ENCODE results near the gene PIGZ.

Gene PIGZ

DNA sequence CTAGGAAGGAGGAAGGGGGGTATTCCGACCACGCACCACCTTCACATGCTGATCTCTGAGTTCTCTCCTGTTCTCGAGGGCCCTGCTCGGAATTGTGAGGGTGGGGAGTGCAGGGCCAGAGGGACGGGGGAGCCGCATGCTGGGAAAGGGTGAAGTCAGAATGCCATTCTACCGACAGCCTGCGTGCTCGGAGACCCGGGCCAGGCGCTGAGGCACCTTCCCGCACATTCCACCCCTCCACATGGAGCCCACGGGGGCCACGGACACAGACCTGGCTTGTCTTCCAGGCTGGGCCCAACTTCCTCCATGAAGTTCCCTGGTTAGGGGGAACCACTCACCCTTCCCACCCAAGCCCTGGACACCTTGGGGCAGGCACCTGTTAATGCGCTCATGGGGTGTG is 28.7 kb upstream of the PIGZ start:
- Histone ChIP-seq H3K36me3 (ENCODE audit: insufficient read depth, low read depth, low read length) (no peaks in the 10 kb centered on the region), H3K9ac (ENCODE audit: low read depth, low read length) (no peak overlapping the region), H3K4me3 (ENCODE audit: low read length) (no peak overlapping the region), H3K27ac (ENCODE audit: low read length) (no peak overlapping the region), H3K9me3 (ENCODE audit: insufficient read depth, low read depth, low read length) (no peaks in the 10 kb centered on the region), H3K4me1 (ENCODE audit: insufficient read depth, low read length) (no peaks in the 10 kb centered on the region), H3K27me3 (ENCODE audit: insufficient read depth, low read length) (peaks cover 7% of the 10 kb centered on the region; the same call in 1 of the 2 replicates)

DNA sequence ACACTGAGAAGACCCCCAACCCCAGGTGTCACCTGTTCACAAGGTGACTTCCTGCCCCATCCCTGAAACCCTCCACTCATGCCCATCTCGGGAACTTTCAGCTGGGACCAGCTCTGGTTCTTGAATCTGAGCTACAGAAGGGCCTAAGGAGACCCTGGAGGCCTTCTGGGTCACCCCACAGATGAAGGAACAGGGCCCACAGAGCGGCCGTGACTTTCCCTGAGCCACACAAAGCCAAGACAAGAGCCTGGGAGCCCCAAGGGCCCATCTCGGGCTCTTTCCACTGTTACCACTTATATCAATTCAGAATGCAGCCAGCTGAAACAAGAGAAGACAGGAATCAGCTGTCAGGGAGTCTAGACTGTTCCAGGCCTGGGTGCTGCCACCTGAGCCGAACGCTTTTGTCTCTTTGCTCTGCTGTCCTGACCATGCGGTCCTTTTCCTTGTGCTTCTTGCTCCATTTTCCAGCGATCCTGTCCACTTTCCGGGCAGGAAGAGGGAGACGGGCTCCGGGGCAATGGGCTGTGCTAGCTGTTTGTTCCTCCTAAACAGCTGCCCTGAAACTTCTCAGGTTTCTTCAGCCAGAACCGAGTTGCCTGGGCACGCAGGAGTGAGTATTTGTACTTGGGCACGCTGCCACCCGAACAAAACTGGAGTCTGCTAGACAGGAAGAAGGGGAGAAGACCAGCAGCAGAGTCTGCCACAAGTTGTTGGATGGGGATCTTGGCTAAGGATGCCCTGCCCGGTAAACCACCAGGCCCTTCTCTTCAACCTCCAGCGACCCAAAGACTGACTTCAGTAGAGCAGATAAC is 28.0 kb upstream of the PIGZ start:
- peaks cover under 1% of the 10 kb centered on the region; the same call in 1 of the 2 replicates for H3K27me3 ChIP-seq (ENCODE audit: insufficient read depth, low read length)
- no peaks in the 10 kb centered on the region for H3K4me1 ChIP-seq (ENCODE audit: insufficient read depth, low read length)
- H3K9me3 ChIP-seq (ENCODE audit: insufficient read depth, low read depth, low read length) = no peaks in the 10 kb centered on the region
- H3K27ac ChIP-seq (ENCODE audit: low read length) = no peak overlapping the region
- no peaks in the 10 kb centered on the region for H3K36me3 ChIP-seq (ENCODE audit: insufficient read depth, low read depth, low read length)
- no peak overlapping the region for H3K9ac ChIP-seq (ENCODE audit: low read depth, low read length)
- no peak overlapping the region for H3K4me3 ChIP-seq (ENCODE audit: low read length)

DNA sequence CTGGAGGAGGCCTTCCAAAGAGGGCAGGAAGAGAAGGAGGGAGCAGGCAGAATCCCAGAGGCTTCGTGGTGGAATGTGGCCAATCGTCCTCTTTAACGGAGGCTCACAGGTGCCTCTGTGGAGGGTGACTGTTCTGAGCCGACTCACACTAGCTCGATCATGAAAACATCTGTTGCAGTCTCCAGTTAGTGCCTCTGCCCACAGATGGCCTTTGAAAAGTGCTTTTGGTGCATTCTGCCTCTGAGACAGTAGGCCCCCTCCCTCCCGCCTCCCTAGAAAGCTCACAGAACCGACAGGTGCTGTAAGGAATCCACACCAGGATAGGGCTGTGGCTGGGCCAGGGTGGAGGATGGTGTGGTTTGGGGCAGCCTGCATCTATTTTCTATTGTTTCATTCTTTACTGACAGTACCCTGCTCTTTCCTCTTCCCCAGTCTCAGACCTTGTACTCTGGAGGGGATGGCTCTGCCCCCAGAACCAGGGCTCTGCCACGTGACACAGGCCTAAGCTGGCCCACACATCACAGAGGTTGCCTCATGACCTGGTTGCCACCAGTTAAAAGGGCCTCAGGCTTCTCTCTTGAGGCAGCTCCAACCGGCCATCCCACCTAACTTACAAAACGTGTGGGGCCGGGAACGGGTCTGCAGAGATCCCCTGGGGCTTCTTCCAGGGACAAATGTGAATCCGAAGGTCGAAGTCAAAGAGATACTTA is 27.2 kb upstream of the PIGZ start:
- H3K9me3 ChIP-seq (ENCODE audit: insufficient read depth, low read depth, low read length) = no peaks in the 10 kb centered on the region
- no peak overlapping the region for H3K4me3 ChIP-seq (ENCODE audit: low read length)
- no peaks in the 10 kb centered on the region for H3K4me1 ChIP-seq (ENCODE audit: insufficient read depth, low read length)
- H3K9ac ChIP-seq (ENCODE audit: low read depth, low read length) = no peak overlapping the region
- H3K27me3 ChIP-seq (ENCODE audit: insufficient read depth, low read length) = no peaks in the 10 kb centered on the region
- no peaks in the 10 kb centered on the region for H3K36me3 ChIP-seq (ENCODE audit: insufficient read depth, low read depth, low read length)
- H3K27ac ChIP-seq (ENCODE audit: low read length) = no peak overlapping the region

DNA sequence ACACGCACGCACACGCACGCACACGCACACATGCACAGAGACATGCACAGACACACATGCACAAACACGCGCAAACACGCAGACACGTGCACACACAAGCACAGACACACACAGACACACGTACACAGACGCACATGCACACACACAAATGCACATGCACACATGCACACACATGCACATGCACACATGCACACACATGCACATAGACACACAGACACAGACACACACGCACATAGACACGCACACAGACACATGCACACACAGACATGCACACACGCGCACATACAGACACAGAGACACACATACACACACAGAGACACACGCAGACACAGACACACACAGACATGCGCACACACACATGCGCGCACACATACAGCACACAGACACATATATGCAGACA is 26.4 kb upstream of the PIGZ start:
- H3K27ac ChIP-seq (ENCODE audit: low read length) = no peak overlapping the region
- no peak overlapping the region for H3K9ac ChIP-seq (ENCODE audit: low read depth, low read length)
- H3K27me3 ChIP-seq (ENCODE audit: insufficient read depth, low read length) = no peaks in the 10 kb centered on the region
- no peak overlapping the region for H3K4me3 ChIP-seq (ENCODE audit: low read length)
- no peaks in the 10 kb centered on the region for H3K4me1 ChIP-seq (ENCODE audit: insufficient read depth, low read length)
- H3K9me3 ChIP-seq (ENCODE audit: insufficient read depth, low read depth, low read length) = no peaks in the 10 kb centered on the region
- H3K36me3 ChIP-seq (ENCODE audit: insufficient read depth, low read depth, low read length) = no peaks in the 10 kb centered on the region

DNA sequence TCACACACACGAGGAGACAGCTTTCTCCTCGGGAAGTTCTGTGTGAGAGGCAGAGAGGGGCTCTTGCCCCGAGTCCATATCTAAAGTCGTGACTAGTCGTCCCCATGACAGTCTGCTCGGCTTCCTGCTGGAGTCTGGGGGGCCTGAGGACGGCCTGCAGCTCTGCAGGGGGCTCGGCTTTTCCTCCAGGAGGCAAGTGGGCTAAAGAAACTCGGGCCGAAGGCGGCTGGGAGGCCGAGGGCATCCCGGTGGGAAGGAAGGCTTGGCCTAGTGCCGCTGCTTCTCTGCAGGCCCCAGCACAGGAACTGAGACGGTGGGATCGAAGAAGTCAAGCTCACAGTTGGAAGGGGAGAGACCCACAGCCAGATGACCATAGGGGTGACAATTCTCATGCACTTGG is 25.4 kb upstream of the PIGZ start:
- H3K9me3 ChIP-seq (ENCODE audit: insufficient read depth, low read depth, low read length) = no peaks in the 10 kb centered on the region
- H3K4me3 ChIP-seq (ENCODE audit: low read length) = no peak overlapping the region
- H3K27me3 ChIP-seq (ENCODE audit: insufficient read depth, low read length) = no peaks in the 10 kb centered on the region
- H3K4me1 ChIP-seq (ENCODE audit: insufficient read depth, low read length) = no peaks in the 10 kb centered on the region
- no peak overlapping the region for H3K27ac ChIP-seq (ENCODE audit: low read length)
- H3K36me3 ChIP-seq (ENCODE audit: insufficient read depth, low read depth, low read length) = no peaks in the 10 kb centered on the region
- no peak overlapping the region for H3K9ac ChIP-seq (ENCODE audit: low read depth, low read length)

DNA sequence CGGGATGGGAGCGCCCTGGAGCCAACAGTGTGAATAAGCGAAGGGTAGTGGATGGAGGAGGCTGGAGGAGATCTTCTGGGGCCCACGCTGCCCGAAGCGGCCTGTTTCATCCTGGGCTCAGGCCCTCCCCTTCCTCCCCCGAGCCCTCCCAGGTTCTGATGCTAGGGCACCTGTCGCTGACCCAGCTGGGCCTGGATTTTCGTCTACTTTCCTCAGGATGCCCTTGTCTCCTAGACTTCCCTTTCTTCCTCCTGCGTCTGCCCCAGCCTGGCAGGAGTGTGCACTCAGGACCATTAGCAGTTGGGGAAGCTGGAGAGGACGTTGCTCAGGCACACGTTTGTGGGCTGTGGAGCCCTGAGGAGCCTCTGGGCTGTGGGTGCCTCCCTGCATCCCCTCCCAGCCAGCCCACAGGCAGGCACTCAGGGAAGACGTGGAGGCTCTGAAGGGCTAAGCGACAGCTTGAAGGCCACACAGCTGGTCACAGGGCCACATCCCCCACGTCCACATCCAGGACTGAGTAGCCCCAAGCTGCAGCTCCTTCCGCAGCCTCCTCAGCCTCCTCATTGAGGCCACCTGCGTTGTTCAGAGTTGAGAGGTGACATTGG is 23.9 kb upstream of the PIGZ start:
- H3K27ac ChIP-seq (ENCODE audit: low read length) = no peak overlapping the region
- H3K4me3 ChIP-seq (ENCODE audit: low read length) = no peak overlapping the region
- no peaks in the 10 kb centered on the region for H3K4me1 ChIP-seq (ENCODE audit: insufficient read depth, low read length)
- H3K36me3 ChIP-seq (ENCODE audit: insufficient read depth, low read depth, low read length) = no peaks in the 10 kb centered on the region
- no peaks in the 10 kb centered on the region for H3K27me3 ChIP-seq (ENCODE audit: insufficient read depth, low read length)
- H3K9me3 ChIP-seq (ENCODE audit: insufficient read depth, low read depth, low read length) = no peaks in the 10 kb centered on the region
- no peak overlapping the region for H3K9ac ChIP-seq (ENCODE audit: low read depth, low read length)

DNA sequence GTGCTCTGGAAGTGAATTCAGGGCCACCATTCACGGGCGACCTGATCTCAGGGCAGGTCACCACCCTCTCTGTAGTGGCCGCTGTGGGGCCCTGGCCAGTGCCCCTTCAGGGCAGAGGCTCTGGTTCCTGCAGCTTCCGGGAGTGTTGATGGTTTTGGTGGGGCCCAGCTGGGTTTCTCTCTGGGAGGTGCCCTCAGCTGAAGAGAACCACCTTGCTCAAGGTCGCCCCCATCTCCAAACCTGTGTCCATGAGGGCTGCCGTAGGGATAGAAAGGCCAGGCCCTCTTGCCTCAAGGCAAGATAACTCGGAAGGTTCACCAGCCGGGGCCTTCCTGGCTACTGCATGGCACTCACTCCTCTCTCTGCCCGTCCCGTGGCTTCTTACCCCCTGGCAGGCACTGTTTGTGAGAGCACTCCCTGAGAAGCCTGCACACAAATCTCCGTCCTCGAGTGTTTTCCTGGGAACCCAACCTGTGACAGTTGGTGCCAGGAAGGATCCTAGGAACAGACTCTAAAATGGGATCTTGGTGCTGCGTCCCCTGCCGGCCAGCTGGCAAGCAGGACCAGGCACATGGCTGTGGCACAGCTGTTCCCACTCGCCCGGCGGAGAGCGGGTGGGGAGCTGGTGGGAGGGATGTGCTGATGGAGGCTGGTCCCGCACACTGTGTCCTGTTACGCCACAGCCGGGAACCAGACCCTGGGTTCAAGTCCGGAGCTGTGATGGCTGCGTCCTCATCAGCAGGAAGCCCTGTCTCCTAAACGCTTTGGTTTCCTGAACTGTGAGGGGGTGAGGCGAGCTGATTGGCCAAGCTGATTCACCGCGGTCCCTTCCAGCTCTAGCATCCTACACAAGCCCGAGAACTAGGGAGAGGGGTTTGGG is 23.2 kb upstream of the PIGZ start:
- Histone ChIP-seq H3K4me1 (ENCODE audit: insufficient read depth, low read length) (no peaks in the 10 kb centered on the region), H3K27me3 (ENCODE audit: insufficient read depth, low read length) (no peaks in the 10 kb centered on the region), H3K36me3 (ENCODE audit: insufficient read depth, low read depth, low read length) (no peaks in the 10 kb centered on the region), H3K9me3 (ENCODE audit: insufficient read depth, low read depth, low read length) (no peaks in the 10 kb centered on the region), H3K27ac (ENCODE audit: low read length) (no peak overlapping the region), H3K4me3 (ENCODE audit: low read length) (no peak overlapping the region), H3K9ac (ENCODE audit: low read depth, low read length) (no peak overlapping the region)

DNA sequence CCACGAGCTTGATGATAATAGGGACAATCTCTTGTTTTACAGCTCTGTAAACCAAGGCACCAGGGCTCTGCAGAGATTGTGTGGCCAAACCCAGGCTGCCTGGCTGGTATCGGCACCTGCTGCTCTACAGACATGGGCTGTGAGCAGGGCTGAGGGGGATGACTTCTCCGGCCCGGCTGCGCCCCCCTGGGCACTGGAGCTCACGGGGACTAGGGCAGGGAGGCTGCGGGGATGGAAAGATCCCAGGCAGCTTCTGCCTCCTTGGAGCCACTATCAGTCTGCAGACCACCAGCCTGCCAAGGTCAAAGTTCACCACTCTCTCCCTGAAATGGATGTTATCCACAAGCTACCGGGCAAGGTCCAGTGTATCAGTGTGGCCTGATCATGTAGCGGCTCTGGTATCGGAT is 22.0 kb upstream of the PIGZ start:
- Histone ChIP-seq H3K9me3 (ENCODE audit: insufficient read depth, low read depth, low read length) (no peaks in the 10 kb centered on the region), H3K4me3 (ENCODE audit: low read length) (no peak overlapping the region), H3K27ac (ENCODE audit: low read length) (no peak overlapping the region), H3K4me1 (ENCODE audit: insufficient read depth, low read length) (no peaks in the 10 kb centered on the region), H3K27me3 (ENCODE audit: insufficient read depth, low read length) (no peaks in the 10 kb centered on the region), H3K36me3 (ENCODE audit: insufficient read depth, low read depth, low read length) (no peaks in the 10 kb centered on the region), H3K9ac (ENCODE audit: low read depth, low read length) (no peak overlapping the region)

DNA sequence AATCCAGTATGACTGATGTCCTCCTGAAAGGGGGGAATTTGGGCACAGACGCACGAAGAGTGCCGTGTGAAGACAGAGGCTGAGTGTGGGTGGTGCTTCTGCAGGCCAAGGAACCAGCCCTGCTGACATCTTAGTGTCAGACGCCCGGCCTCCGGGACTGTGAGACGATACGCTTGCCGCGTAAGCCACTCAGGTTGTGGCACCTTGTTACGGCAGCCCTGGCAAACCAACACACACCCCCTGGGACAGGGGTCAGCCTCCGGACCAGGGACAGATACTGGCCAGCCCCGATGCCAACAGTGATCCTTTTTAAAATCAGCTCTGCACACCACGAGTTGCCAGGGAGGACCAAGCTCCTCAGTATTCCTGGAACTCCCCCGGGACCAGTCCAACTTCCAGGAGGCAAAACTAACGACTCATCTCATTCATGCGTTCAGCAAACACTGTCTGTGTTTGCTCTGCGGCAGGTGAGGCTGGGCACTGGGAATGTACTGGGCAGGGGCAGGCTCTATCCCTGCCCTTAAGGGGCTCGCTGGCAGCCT is 21.2 kb upstream of the PIGZ start:
- Histone ChIP-seq H3K27me3 (ENCODE audit: insufficient read depth, low read length) (no peaks in the 10 kb centered on the region), H3K9me3 (ENCODE audit: insufficient read depth, low read depth, low read length) (no peaks in the 10 kb centered on the region), H3K9ac (ENCODE audit: low read depth, low read length) (no peak overlapping the region), H3K4me3 (ENCODE audit: low read length) (no peak overlapping the region), H3K27ac (ENCODE audit: low read length) (no peak overlapping the region), H3K36me3 (ENCODE audit: insufficient read depth, low read depth, low read length) (no peaks in the 10 kb centered on the region), H3K4me1 (ENCODE audit: insufficient read depth, low read length) (no peaks in the 10 kb centered on the region)

DNA sequence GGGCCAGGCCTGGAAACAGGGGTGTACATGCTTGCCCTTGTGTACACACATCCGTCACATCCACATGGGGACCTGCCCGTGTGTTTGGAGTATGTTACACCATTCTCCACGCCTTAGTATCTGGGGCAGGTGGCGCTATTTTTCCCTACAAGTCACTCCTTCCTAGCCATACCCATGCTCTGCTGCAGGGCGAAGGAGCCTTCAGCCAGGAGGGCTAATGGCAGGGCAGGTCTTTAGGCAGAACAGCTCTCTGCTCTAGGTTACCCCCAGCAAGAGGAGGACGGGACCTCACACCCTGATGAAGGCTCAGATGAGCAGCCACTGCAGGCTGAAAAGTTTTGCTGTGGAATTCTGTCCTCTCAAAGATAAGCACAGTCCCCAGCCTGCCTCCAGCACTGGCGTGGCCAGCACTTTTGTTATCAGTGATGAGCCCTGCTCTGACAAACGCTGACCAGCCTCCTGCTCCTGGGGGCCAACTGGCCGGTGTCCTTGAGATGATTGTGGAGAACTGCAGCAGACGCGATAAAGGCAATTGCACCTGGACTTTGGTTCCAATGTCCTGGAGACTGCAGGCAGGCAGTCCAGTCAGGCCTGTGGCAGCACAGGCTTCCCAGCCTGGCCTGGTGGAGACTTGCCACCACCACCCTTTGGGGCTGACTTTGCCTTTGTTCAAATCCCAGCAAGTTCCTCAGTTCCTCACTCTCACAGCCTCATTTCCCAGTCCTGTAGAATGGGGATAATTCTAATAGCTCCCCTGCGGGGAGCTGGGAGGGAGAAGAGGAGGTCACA is 19.8 kb upstream of the PIGZ start:
- H3K9ac ChIP-seq (ENCODE audit: low read depth, low read length) = no peak overlapping the region
- no peak overlapping the region for H3K27ac ChIP-seq (ENCODE audit: low read length)
- H3K9me3 ChIP-seq (ENCODE audit: insufficient read depth, low read depth, low read length) = no peaks in the 10 kb centered on the region
- H3K27me3 ChIP-seq (ENCODE audit: insufficient read depth, low read length) = no peaks in the 10 kb centered on the region
- no peak overlapping the region for H3K4me3 ChIP-seq (ENCODE audit: low read length)
- no peaks in the 10 kb centered on the region for H3K4me1 ChIP-seq (ENCODE audit: insufficient read depth, low read length)
- no peaks in the 10 kb centered on the region for H3K36me3 ChIP-seq (ENCODE audit: insufficient read depth, low read depth, low read length)

Measured in iPS-20b (cell line).